GM18870 (cell line): Measurements from ENCODE around the gene MDM2.

Experiments used
- ATAC-seq: cut with Tn5 transposase; IDR thresholded peaks from one replicate; pipeline ENCODE4 v1.9.1; 2021; ENCODE audit warnings: moderate library complexity; ENCODE audit not compliant: unreplicated experiment

Gene MDM2

DNA sequence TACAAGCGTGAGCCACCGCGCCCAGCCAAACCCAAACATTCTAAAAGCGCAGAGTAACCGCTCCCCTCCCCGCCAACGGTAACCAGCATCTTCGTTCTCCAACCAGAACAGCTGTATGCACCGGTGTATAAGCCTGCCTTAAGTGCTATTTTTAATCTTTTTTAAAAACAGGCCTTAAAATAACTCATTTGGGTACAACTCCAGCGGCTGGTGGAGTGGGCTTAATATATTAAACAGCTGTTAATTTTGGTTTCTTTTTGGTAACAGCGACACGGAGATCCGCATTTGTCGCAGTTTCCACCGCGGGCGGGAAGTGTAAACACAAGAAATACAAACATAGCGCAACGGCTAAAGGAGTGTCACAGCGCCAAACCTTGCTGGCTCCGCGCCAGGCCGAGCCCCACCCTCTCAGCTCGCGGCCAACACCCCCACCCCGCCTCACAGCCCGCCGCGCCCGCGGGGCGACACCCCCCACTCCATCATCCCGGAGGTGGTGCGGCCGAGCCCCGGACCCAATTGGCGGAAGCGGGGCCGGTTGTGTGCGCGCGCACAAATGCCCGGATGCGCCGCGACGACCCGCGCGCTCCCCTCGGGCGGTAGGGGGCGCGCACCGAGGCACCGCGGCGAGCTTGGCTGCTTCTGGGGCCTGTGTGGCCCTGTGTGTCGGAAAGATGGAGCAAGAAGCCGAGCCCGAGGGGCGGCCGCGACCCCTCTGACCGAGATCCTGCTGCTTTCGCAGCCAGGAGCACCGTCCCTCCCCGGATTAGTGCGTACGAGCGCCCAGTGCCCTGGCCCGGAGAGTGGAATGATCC is at the start of gene MDM2:
MDM2 (plus strand) TSS at position 602 of the 812 bp plus-strand sequence. CDS start 301 bp downstream, outside the sequence.
- peak; percentile 67 for ATAC-seq

GRCh38 chr12:68759852-68760251 is 48.1 kb upstream of the MDM2 start:
- ATAC-seq, result no peak

DNA sequence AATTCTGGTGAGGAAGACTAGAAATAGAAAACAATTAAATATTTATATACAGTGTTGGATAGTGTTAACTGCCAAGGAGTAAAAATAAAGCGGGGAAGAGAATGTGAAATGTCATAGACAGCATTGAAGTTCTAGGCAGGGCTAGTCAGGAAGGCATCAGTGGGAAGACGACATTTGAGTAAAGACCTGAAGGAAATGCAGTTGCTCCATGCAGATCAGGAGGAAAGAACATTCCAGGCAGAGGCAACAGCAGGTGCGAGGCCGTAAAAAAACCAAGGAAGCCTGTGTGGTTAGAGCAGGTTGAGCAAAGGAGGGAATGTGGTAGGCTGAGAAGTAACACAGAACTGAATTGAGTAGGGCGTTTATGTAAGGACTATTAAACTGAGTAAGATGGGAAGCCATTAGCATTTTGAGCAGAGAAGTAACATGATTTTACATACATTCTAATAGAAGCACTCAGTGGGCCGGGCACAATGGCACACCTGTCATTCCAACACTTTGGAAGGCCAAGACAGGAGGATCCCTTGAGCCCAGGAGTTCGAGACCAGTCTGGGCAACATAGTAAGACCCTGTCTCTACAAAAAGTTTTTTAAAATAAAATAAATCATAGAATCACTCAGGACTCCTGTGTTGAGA is 47.1 kb upstream of the MDM2 start:
- no peak for ATAC-seq

GRCh38 chr12:68761442-68761812 is 46.5 kb upstream of the MDM2 start:
- no peak for ATAC-seq

- ATAC-seq, result no peak
Measured at GRCh38 chr12:68761901-68762630, 45.9 kb upstream of the MDM2 start.

DNA sequence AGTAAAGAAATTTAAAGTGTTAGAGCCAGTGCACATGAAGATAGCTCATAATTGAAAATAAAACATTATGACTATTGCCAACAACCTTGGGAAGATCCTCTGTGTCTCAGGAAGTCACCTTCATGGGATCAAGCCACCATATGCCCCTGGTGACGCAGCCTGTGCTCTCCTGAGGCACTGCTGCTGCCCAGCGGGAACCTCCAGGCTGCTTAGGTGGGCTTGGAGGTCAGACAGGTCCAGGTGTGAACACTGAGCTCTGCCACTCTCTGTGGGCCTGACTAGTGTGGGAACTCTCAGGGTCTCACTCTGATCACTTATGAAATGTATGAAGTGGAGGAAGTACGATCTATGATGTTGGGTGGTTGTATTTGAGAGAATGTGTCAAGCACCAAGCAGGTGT is 45.3 kb upstream of the MDM2 start:
- ATAC-seq, result no peak

DNA sequence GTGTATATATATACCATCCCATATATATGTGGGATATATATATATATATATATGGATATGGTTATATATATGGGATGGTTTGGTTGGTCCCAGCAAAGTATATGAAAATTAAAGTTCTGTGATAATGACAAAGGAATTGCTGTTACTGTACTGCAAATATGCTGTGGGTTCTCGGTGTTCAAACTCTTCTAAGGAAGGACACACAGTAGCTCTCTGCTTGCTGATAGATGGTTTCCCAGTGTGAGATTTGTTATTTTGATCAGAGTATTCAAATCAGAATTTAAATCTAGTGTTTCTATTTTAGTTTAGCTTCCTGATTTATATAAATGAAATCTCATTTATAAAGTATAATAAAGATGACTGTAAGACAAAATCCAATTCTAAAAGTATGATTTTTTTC is 42.3 kb upstream of the MDM2 start:
- ATAC-seq, result no peak

GRCh38 chr12:68766646-68767045 is 41.3 kb upstream of the MDM2 start:
- no peak for ATAC-seq

GRCh38 chr12:68767191-68767590 is 40.8 kb upstream of the MDM2 start:
- no peak for ATAC-seq

- no peak for ATAC-seq
Measured at GRCh38 chr12:68768431-68768939, 39.5 kb upstream of the MDM2 start.

GRCh38 chr12:68769941-68770340 is 38.0 kb upstream of the MDM2 start:
- ATAC-seq, result no peak

DNA sequence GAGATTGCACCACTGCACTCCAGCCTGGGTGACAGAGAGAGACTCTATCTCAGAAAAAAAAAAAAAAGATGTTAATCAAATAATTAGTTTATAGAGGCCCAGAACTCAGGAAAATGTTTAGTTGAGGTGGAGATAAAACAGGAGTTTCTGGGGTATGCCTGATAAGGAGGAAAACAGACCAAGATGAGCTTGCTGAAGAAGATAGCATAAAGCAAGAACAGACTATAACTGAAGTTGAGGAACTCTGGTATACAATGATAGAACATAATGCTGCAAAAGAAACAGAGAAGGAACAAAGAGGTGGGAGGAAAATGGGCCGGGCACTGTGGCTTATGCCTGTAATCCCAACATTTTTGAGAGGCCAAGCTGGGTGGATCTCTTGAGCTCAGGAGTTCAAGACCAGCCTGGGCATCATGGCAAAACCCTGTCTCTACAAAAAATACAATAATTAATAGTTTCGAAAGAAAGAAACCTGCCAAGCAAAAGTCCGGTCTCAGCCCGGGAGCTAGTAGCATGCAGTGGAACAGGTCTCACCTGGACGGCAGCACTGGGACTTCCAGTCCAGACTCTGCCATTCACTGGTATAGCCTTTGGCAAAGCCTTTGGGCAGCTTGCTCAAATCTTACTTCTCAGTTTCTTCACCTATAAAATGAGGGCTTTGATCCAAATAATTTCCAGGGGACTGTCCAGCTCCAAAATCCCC is 36.6 kb upstream of the MDM2 start:
- ATAC-seq, result no peak

DNA sequence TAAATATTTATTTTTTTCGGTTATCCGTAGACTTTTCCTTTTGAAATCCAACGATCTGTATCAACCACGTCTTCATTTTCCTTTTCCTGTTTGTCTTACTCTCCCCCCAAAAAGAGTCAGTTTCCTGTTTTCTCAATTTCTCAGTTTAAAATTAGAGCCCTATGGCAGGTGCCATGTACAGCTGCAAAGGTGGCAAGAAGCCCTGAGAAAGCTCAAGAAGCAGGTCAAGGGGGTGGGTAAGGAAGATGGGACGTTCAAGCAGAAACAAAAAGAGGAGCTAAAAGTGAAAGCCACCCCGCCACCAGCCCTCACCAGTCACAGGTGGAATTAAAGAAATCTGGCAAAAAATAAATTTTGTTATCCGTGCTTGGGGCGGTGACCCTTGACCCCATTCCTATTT is 35.3 kb upstream of the MDM2 start:
- no peak for ATAC-seq

DNA sequence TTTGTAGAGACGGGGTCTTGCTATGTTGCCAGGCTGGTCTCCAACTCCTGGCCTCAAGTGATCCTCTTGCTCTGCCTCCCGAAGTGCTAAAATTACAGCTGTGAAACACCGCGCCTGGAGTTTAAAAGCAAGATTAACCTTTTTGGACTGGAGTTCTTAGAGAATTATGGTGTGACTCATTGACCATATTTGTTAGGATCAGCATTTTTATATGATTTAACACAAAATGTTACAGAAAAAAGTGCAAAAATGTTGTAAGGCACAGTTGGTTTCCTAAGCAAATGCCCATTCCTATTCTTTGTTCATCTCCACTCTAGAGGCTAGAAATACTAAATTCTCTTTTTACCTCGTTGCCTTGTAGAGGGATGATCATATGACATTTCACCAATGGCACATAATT is 34.4 kb upstream of the MDM2 start:
- ATAC-seq, result no peak

GRCh38 chr12:68775121-68775630 is 32.8 kb upstream of the MDM2 start:
- ATAC-seq, result no peak

DNA sequence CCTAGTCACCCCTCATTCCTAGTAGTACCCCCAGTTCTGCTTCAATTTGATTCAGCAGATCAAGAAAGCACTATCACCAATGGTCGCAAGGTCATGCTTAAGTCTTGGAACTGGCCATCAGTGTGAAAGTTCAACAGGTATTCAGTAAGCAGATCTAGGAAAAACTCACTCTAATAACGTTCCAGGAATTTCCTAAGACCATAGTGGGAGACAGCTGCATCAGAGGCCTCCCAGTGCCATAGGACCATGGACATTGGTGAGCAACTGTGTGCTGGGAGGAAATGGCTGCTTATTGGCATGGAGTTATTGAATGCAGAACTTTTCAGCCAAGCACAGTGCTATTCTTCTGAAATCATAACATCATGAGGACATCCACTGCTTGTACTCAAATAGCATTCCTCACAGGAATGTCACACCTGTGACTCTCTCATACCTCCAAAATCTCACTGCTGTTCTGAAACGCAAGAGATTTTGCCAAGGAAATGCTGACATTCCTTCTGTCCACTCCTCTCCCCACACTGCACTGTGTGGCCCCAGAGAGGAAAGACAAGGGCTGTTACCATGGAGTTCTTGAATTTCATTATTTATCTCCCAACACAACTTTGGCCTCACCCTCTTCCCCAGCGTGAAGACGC is 30.9 kb upstream of the MDM2 start:
- no peak for ATAC-seq

GRCh38 chr12:68779280-68779679 is 28.7 kb upstream of the MDM2 start:
- ATAC-seq, result no peak

DNA sequence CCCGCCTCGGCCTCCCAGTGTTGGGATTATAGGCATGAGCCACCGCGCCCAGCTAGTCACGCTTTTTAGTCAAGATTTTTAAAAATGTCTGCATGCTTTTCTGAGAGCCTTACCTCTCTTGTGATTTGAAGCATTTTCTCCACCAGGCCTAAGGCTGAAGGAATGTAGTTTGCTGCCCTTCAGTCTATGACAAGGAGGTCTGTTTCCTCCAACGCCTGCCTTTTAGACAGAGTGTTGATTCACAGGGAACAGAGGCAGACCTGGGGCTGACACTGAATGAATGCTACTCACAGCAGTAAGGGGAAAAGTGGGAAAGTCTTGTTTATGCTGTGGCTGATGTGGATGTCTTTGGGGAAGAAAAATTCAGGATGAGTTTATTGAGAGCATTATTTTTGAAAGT is 27.2 kb upstream of the MDM2 start:
- ATAC-seq, result no peak

DNA sequence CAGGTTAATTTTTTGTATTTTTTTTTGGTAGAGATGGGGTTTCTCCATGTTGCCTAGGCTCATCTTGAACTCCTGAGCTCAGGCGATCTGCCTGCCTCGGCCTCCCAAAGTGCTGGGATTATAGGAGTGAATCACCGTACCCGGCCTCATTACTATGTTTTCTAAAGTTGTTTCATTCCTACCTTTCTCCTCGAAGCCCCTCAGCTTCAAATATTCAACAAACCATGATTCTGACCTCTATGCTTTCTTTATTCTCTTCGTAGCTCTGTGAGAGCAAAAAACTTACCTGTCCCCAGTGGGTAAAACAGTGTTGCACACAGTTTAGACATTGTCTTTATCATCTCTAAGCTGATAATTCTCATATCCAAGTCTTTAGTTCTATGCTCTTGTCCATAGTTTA is 26.2 kb upstream of the MDM2 start:
- no peak for ATAC-seq

DNA sequence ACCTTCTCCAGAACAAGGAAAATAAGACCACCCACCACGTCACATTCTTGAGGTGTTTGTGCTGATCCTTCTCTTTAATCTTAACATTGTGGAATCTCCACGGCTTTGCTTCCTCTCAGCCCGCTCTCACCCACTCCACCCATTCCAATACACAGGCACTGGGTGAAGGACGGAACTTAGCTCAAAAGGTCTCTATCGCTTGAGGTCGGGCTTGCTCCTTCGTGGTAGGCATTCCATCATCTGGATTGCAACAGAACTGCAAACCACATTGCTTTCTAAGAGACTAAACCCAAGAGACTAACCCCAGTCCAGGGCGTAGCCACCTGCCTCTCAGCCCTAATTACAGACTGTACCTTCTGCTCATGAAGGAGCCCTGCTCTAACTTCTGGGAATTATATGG is 24.0 kb upstream of the MDM2 start:
- ATAC-seq, result no peak
